NCI-H2196 treated with DMSO at 0.1 percent for 48 hours (cell line): ENCODE data around the gene TP63.

ENCODE experiments used
- DNase-seq: peaks from one replicate; lab custom pipeline; 2025; ENCODE audit not compliant: unreplicated experiment; lab: John Stamatoyannopoulos, UW

TP63 gene

DNA sequence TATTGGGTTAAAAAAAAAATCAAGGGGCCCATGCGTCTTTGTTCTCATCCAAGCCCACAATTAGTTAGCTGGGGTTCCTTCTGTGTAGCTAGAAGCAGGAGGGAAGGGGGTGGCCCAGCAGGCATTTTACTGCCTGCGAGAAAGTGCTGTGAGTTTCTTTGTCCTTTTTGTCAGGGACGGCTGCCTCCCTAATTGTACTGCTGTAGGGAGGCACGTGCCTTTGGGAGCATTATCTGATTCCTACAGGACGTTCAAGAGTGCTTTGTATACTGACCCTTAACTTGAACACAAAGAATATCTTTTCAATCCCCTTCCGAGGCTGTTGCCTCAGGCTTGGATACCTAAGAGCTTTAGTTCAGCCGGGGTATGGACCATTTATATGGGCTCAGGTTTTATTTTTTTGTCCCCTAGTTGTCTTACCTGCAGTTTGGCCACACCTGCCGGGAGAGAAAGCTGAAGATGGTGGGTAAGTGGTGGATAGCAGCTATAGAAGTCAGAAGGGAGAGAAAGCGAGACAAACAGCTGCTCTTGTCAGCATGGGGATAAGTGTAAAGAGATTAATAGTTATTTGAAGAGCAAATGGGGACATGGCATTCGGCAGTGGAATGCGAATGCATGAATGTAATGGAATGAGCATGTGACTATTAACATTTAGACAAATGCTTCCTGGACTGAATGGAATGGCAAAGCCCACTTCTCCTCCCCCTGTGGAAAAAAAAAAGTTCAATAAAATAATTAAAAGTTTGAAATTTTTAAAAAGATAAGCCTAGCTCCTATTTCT, 175.2 kb downstream of the TP63 start:
- no peak for DNase-seq

DNA sequence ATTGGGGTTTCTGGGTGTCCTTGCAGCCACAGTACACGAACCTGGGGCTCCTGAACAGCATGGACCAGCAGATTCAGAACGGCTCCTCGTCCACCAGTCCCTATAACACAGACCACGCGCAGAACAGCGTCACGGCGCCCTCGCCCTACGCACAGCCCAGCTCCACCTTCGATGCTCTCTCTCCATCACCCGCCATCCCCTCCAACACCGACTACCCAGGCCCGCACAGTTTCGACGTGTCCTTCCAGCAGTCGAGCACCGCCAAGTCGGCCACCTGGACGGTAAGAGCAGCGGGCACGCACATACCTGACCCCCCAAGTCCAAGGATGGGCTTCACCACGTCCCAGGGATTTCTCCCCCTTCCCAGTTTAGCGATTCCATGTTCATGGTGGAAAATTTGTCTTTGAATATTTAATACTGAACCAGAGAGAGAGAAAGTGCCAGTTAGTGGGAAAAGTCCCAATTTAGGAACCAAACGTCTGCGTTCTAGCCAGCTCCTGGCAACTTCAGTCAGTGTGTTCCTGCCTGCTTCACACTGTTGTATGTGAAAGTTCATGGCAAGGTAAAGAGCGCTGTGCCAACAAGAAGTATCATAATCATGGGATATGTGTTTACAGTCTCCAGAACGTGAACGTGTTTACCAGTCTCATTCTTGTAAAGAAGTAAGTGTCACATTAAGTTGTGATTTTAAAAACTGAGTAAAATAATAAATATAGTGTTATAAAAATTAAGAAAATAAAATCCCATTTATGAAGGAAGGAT, 177.2 kb downstream of the TP63 start:
- no peak for DNase-seq

DNA sequence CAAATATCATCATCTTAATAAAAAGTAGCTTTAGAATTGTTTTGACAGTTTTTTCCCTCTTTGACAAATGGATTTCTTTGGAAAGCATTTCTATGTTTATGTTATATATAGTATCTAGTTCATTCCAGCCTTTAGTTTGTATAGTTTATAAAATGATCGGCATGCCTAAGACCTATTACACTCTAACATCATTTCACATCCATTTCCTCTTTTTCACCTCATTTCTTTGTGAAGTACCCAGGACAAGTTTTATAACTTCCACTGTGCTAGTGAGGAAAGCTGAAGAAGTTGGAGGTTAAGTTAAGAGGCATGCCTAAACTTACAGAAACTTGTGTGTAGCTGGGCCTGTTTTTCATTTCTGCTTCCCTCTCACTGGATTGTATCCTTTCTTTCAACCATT, 178.4 kb downstream of the TP63 start:
- DNase-seq: no peak

DNA sequence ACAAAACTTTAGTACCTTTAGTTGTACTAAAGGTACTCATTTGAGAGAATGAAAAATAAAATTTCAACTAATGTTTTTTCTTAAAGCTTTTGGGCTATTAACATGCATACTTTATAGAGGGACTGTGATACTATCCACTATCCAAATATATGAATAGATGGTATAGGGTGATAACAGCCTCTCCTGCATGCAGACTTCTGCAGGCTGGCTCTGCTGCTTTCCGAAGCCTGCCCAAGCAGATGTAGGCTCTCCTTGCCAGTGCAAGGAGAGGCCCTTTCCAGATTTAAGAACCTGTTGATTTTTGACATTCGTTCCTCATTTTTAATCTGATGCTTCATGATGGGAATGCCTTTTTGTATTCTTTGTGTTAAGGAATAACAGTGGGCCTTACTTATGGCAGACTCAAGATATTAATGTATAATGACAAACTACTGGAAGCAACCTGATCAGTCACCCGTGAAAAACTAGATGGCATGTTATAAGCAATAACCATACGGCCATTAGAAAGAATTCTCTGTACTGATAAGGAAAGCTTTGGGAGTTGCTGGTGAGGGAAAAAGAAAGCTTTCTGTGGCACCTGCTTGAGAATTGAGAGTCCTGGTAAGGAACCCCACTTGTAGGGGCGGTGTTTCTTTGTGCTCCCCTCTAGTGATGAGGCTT, 181.7 kb downstream of the TP63 start:
- no peak for DNase-seq

DNA sequence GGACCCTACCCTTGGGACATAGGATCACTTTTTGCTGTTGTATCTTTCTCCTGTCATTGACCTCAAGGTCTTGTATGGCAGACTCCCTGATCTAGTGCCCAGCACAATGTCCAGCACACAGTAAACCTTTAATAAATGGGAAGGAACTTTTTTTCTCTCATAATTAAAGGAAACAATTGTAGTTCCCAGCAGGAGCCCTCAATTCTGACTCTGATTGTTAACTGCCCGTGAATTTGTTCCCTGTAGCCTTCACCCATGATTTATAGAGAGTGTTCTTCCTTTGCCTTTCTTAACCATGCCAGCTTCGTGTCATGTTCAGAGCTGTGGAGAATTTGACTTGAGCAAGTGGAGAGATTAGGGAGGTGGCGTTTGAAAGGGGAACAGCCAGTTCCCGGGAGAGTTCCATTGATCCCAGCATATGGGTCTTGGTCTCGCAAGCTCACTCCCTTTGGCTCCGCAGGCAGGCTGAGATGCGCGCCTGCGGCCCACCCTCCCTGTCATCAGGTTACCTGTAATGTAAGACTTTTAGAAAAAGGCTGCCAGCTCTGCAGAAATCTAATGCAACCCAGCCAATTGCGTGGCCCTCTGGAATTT, 182.6 kb downstream of the TP63 start:
- no peak for DNase-seq

DNA sequence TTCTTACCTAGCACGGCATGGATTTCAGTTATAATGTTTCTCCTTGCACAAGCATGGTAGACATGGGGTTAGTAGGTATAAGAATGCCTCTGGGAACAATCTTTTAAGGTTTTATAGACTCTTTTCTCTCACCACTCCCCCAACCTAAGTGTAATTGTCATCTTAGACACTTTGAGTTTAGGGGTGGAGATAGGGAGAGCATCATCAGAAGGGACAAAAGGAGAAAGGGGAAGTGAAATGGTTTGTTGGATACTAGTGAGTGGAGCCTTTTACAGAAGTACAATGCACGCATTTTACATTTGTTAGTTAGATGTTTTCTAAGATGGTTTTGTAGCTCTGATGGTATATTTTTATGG, 189.2 kb downstream of the TP63 start:
- no peak for DNase-seq

DNA sequence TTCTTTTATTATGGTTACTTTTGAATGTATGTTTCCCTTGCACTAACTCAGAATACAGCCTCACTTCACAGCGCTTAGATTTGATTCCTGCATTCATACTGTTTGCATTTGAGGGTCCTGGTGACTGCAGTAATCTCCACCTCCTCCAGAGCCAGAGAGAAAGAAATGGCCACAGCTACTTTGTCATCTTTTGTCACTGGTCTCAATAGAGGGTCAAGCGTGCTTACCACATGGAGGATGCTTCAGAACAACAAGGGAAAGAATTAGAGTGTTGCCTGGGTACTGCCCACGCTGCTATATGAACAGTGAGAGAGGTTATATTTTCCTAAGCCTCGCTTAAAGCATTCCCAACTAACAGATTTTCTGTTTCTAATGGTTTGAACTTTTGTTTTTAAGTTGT, 190.1 kb downstream of the TP63 start:
- DNase-seq: no peak

DNA sequence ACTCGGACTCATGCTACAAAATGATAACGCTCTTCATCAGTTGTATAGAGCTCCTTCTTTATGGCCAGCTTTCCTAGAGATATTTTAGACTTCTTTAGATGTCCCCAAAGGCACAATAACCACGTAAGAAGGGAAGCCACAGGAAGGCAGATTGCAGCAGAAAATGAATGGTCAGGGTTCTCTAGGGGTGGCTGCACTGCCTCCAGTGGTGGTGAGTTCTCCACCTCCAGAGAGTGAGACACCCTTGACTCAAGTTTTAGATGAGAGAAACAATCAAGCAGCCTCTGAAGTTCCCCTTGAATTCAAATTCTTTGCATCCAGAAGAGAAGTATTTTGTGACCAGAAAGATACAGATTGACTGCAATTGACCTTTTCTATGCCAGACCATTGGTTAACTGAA, 191.5 kb downstream of the TP63 start:
- DNase-seq: no peak

DNA sequence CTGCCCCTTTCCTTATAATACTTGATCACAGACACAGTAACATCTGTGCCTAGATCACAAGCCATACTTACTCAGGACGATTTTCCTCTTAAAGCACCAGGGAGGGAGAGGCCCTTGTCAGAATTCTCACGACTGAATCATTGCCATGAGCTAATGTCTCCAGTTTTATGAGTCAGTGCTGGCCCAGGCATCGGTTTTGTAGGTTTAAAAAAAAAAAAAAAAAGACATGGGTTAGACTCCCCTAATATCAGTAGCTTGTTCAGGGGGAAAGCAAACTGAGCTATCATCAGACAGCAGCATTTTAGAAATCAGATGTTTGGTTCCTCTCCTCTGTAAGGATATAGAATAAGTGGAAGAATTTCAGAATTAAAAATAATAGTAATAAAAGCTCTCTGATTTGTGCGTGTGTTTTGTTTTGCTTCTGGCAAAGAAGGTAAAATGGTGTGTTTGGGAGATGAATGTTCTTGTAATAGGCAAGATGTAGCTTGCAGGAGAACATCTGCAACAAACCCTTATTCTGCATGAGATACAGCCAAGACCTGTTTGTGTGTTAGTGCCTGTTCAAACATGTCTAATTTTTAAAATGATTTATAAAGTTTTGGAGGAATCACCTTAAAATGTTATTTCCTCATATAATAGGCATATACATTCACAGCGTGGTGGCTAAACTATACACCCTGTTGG, 193.6 kb downstream of the TP63 start:
- no peak for DNase-seq

DNA sequence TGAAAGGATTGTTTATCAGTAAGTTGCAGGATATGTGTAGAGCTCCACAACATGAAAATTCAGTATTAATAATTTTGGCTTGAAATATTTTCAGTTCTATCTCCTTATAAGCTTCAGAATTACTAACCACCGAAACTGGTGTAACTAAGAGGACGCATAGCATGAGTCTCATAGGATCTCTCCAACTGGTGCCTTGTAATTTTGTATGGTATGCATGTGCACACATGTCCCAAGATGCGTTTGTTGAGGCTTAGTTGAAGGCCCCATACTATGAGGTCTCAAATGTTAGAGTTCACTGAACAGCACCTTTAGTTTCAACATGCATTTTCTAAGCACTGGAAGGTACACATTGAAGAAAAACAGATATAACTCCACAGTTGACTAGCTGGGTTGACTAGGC, 195.4 kb downstream of the TP63 start:
- DNase-seq: no peak

DNA sequence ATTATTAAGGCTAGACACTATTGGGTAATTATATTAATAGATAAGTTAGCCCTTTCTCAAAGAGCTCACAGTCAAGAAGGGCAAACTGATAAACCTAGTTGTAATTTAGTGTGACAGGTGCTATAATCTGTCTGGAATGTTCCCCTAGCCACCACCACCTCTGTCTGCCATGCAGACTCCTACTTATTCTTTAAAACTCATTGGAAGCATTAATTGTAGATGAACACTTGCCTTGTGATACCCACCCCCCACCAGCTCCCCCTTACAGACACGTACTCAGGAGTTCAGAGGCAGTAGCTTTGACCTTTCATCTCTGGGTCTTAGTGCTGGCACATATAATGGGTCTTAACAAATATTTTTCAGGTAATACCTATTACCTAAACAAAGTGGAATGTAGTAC, 195.9 kb downstream of the TP63 start:
- DNase-seq: no peak

DNA sequence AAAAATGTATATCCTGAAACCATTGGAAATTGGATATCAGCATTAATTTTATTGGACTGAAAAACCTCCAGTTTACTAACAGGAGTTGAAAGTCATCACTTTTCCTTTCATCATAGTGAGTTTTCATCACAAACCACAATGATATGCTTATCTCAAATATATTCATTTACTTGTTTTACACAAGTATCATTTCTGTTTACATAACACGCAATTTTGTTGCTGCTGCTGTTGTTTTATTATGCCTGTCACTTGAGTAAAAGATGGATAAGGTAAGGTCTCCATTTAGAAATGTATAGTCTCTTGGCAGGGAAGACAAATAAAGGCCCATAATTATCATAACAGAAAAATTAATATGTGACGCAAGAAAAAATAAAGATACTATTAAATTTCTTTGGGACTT, 199.2 kb downstream of the TP63 start:
- no peak for DNase-seq

DNA sequence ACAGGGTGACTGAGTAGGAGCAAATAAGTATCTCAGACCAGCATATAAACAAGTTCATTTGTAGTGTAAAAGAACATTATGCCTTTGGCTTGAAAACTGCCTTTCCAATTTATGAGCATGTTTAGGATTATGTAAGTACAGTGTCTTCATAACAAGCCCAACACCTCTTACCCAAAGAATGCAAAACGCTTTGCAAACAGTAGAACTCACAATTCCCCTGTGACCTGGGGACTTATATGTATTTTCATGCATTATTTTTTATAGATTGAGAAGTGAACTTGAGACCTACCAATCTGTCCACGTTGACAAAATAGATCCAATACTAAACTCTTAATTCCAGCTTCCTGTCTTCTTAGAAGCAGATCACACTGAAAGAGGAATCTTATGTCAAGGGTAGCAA, 202.1 kb downstream of the TP63 start:
- no peak for DNase-seq

DNA sequence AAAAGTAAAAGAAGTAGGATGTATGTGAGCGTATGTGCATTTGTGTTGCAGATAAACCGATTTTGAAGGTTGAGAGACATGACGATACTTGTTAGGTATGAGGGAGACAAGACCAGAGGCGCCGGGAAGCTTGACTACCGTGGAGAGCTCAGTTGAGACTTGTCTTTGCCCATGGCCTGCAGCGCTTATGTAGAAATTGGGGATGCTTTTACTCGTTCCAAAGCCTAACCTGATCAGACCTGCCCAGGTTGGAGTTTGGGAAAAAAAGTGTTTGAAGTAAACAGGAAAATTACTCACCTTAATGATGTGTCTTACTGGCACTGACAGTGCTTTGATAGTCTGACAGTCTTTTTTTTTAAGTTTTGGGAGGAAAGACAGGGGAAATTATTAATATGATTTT, 202.8 kb downstream of the TP63 start:
- no peak for DNase-seq

DNA sequence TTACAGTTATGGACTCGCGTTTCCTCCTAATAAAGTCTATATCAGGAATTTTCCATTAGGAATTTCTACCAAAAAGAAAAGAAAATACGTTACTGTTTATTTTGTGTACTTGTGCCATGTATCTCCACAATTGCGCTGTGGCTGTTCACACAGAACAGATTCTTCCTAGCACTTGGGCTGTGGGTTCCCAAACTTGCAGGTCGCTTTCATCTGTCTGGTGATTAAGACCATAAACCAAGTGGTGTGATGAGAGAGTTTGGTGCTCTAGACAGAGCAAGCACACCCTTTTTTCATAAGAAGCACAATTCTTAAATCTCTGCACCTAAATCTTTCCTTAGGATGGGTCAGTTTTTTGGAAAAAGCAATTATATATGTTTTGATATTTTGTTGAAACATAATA, 203.3 kb downstream of the TP63 start:
- DNase-seq: no peak

DNA sequence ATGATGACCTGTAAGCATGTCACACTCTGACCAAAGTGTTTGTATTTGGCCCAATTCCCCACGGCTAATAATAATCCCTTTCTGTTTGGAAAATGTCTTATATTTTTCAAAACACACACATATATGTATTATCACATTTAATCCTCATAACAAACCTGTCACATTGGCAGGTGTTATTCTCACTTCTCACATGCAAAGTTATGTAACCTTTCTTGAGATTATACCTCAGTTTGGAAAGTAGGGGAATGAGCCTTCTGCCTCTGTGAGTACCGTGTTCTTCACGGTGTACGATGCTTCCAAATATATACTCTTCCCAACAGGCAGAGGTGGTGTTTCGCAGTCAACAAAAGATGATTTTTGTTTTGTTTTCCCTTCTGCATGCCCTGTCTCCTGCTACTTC, 205.6 kb downstream of the TP63 start:
- DNase-seq: no peak

DNA sequence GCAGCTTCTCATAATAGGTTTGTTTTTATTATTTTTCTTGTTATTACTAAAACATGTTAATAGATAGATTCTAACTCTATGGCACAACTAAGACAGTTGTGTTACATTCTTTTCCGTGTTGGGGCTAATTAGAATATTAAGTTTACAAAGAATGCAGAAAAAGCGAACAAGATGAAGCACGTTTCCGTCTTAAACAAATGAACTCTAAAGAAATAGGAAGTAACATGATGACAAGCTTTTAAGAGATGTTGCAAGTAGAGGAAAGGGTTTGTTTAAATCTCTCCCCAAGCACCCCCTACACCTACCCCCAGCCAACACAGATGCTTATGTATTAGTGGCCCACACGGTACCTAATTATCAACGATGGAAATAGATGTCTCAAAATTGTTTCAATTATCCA, 207.1 kb downstream of the TP63 start:
- DNase-seq: no peak

DNA sequence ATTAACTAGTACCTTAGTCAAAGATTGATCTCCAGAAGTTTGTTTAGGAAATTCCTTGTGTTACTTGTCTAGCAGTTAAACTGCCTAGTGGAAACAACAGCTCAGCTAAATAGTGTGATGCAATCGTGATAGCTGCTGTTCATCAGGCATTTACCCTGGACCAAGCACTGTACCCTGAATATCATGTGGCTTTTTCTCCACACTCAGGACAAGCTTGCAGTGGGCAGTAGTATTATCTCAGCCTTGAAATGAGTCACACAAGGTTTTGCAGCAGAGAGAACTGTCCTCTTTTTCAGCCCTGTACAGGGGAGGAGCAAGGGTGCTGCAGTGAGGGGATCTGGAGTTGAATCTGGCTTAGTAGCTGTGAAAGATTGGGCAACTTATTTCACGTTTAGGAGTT, 208.4 kb downstream of the TP63 start:
- no peak for DNase-seq

DNA sequence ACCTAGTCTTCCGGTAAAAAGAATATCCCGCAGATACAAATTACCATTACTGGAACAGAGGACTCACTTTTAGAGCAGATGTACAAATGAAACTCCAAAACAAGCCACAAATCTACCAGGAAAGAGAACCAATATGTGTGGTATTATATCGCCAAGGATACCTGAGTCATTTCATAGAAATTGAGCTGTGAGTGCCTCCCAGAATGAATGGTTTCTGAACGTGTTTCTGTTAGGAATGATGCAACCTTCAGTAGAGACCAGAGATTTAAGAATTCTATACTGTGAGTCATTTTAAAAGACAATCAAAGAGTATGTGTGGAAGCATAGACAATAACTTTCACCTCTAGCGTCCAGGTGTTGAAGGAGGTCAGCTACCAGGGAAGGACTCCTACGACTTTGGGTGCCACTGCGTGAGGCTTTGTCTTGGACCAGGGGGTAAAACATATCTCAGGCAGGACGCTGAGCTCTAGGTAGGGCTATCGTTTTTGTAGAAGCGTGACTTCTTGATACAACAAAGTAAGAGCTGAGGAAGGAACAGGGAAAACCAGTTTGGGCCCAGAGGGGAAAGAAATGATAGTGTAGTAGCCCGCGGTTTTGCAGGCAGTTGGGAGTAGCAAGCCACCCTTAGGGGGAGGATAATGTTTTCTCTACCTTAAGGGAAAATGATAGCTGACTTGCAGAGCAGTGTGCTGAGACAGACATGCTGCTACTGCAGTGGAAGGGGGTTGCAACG, 210.4 kb downstream of the TP63 start:
- no peak for DNase-seq

DNA sequence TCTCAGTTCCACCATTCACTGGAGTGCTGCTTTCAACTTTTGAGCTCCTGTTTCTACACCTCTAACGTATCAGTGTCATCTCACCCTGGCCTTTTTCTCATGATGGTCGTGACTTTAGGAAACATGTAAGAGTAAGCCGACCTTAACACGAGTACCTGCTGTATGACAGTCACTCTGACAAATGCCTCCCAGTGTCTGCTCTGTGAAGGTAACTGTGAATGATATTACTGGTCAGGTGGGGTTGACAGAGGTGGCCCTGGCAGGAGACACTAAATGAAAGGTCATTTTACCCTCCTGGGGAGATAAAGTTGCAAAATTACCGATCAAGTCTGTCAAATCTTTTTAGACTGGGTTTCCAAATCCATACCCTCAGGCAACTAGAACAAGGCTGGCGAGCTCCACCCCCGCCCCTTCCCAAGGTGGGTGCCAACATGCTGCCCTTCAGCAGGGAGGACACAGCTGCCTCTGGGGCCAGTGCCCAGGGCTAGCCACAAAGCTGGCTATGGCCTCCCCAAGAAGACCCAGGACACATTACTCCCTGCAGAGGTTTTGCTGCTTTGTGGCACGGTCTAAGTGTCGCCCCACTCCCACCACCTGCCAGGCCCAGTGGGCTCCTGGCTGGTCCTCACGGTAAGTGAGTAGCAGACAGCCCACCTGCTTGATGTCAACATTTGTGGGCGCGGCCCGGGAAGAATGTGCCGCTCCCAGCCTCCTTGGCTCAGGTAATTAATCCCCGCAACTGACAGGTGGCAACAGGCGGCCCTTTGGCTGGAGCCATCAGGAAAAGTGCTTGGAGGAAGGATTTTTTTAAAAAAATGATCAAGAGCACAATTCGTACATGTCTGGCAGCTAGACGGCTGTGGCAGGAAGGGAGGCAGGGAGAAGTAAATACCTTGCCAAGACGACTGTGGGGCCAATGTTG, 211.8 kb downstream of the TP63 start:
- no peak for DNase-seq
